GM18502 (cell line): ENCODE measurements around the gene PPP2R3B.
"Not testable (repeated sequence)": the region's sequence is repeated elsewhere in the genome, so short reads cannot be mapped to it uniquely, and the experiment has no call there.

Experiments
- ATAC-seq: cut with Tn5 transposase; IDR thresholded peaks from one replicate; pipeline ENCODE4 v1.9.1; 2021; ENCODE audit warnings: mild to moderate bottlenecking; ENCODE audit not compliant: unreplicated experiment, poor library complexity

Gene PPP2R3B

GRCh38 chrX:310621-311155 lies 76.0 kb downstream of the PPP2R3B start:
- ATAC-seq: no peak

GRCh38 chrX:308821-309520 lies 77.7 kb downstream of the PPP2R3B start:
- no peak for ATAC-seq

- ATAC-seq: no peak
These were observed 79.2 kb downstream of the PPP2R3B start for GRCh38 chrX:307261-308111.

- not testable (repeated sequence) for ATAC-seq
These were observed 80.0 kb downstream of the PPP2R3B start for GRCh38 chrX:306614-307251.

GRCh38 chrX:305781-306613 lies 80.7 kb downstream of the PPP2R3B start:
- not testable (repeated sequence) for ATAC-seq

GRCh38 chrX:302975-303374 lies 83.7 kb downstream of the PPP2R3B start:
- ATAC-seq: no peak

GRCh38 chrX:300334-300733 lies 86.4 kb downstream of the PPP2R3B start:
- ATAC-seq: no peak

GRCh38 chrX:298993-299392 lies 87.7 kb downstream of the PPP2R3B start:
- no peak for ATAC-seq

GRCh38 chrX:295136-295535 lies 91.6 kb downstream of the PPP2R3B start:
- ATAC-seq: no peak

GRCh38 chrX:292900-293897 lies 93.5 kb downstream of the PPP2R3B start:
- ATAC-seq: no peak

- no peak for ATAC-seq
These were observed 95.3 kb downstream of the PPP2R3B start for GRCh38 chrX:291411-291901.

- ATAC-seq: no peak
These were observed 96.1 kb downstream of the PPP2R3B start for GRCh38 chrX:290476-291166.

GRCh38 chrX:288561-288991 lies 98.1 kb downstream of the PPP2R3B start:
- ATAC-seq: no peak

GRCh38 chrX:287670-288069 lies 99.0 kb downstream of the PPP2R3B start:
- no peak for ATAC-seq

GRCh38 chrX:285076-285677 lies 101.5 kb downstream of the PPP2R3B start:
- no peak for ATAC-seq
